ENCODE measurements around the gene MUC13.

DNA sequence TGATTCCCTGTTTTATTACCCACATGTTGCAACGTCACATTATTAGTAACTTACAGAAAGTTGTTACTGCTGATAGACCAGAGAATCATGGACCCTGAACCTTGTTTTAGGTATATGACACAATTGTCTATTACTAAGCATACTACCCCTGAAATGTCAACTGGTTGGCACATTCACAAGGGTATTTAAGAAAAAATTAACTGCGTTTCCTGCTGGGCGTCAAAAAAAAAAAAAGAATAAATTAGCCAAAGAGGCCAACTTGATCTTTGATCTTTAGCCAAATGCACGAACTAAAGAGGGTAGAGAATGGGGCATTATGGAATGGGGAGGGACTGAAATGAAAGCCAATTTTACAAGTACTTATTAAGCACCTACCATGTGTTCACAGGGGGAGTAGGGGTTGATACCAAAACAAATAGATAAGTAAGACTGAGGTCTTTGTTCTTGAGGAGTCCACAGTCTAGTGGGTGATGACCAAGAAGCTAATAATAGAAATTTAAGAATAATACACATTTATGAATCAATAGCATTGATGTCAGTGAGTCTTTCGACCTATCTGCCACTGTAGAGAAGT, 17.8 kb upstream of the MUC13 start:
- no peak for TF ChIP-seq EP300 (IDR thresholded peaks at IDR 0.05)
- TF ChIP-seq POLR2A (IDR thresholded peaks at IDR 0.05; ENCODE audit: low read depth) = no peak
- TF ChIP-seq, protein P1, sequence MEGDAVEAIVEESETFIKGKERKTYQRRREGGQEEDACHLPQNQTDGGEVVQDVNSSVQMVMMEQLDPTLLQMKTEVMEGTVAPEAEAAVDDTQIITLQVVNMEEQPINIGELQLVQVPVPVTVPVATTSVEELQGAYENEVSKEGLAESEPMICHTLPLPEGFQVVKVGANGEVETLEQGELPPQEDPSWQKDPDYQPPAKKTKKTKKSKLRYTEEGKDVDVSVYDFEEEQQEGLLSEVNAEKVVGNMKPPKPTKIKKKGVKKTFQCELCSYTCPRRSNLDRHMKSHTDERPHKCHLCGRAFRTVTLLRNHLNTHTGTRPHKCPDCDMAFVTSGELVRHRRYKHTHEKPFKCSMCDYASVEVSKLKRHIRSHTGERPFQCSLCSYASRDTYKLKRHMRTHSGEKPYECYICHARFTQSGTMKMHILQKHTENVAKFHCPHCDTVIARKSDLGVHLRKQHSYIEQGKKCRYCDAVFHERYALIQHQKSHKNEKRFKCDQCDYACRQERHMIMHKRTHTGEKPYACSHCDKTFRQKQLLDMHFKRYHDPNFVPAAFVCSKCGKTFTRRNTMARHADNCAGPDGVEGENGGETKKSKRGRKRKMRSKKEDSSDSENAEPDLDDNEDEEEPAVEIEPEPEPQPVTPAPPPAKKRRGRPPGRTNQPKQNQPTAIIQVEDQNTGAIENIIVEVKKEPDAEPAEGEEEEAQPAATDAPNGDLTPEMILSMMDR (IDR thresholded peaks at IDR 0.05) = no peak

Data from esophagus muscularis mucosa (tissue), 4 donors.